WTC11 (cell line): Measurements from ENCODE around the gene S100PBP.

Experiments
- CTCF ChIP-seq: fragments of 200-600 bp; IDR thresholded peaks from 2 replicates; pipeline ENCODE4 v1.8.0; 2022; ENCODE audit warnings: antibody characterized with exemption
- TF ChIP-seq, protein P1 (sequence below): sonication (generic); formaldehyde crosslinking; conservative IDR thresholded peaks from 2 replicates; pipeline ENCODE4 v1.8.1; 2022; ENCODE audit warnings: mild to moderate bottlenecking, missing genetic modification reagents

- TF ChIP-seq, protein P1, sequence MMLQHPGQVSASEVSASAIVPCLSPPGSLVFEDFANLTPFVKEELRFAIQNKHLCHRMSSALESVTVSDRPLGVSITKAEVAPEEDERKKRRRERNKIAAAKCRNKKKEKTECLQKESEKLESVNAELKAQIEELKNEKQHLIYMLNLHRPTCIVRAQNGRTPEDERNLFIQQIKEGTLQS, result no peak
- peak; percentile 96 for TF ChIP-seq CTCF
These were observed 59.1 kb downstream of the S100PBP start for GRCh38 chr1:32876341-32877210.
